NOMO-1 treated with dmso at 0.1 percent for 144 hours (cell line): ENCODE results near the gene SWI5.

ENCODE experiments used
- DNase-seq: peaks from one replicate; lab custom pipeline; 2025; ENCODE audit not compliant: unreplicated experiment; lab: John Stamatoyannopoulos, UW

SWI5 gene

DNA sequence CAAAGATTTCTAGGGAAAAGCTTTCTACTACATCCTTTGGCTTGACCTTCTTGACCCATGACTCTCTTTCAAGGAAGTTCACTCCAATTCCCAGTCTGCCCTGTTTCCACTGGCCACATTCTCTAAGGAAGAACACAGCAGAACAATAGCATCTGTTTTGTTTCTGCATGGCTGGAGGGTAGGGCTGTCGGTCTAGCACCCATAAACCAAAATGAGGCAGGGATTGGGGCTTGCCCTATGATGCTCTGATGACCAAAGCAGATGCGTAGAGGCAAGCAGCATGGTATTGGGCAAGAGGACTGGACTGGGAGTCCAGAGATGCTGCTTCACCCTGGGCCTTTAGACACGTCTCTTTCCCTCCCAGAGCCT is 24.4 kb upstream of the SWI5 start:
- no peak for DNase-seq

DNA sequence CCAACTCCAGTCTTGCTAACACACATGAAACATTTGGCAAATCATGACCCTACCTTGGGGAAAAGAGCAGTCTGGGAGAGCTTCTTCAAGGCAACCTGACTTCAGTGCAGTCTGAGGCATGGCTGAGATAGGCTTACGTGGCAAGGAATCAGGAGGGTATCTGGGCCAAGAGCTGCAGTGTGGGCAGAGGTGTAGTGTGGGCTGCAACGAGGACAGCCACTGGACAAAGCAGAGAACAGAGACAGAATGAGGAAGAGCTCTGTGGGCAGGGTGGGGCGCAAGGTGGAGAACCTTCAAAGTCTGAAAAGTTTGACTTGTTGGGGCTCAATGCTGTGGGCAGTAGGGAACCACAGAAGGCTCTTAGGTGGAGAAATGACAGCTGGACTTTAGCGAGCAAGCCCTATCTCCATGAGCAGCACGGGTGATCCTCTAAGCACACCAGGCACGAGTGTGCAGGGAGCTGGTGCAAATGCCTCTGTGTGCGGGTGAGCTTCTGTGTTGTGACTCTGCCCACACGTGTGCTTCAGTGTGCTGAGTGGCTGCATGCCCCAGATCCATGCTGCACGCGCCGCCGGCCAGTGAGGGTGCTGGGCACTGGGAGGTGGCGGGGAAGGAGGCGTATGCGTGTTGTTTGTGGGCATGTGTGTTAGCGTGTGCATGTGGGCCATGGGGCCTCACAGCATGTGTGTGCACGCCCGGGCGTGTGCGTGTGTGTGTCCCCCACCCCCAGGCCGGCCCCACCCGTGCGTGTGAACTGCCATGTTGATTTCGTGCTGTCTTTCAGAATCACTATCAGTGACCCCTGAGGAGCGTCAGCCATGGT is 23.5 kb upstream of the SWI5 start:
- no peak for DNase-seq

- DNase-seq, result no peak
These were observed 22.7 kb upstream of the SWI5 start for GRCh38 chr9:128253140-128253990.

GRCh38 chr9:128253991-128254346 is 22.1 kb upstream of the SWI5 start:
- DNase-seq, result no peak

DNA sequence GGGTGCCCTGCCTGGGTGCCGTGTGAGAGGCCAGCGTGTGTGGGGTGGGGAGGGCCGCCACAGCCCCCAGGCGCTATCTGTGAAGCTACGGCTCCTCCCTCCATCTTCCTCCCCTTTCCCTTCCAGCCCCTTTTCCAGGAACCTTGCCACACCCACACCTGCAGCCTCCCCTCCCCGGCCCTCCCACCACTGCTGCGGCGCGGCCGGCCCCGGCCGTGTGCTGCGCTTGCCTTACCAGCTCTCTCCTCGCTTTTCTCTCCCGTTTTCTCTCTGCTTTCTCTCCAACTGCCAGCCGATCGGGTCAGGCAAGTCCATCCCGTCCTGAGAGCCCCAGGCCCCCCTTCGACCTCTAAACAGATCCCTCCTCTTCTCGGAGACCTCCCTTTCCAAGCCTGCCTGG is 21.7 kb upstream of the SWI5 start:
- no peak for DNase-seq

DNA sequence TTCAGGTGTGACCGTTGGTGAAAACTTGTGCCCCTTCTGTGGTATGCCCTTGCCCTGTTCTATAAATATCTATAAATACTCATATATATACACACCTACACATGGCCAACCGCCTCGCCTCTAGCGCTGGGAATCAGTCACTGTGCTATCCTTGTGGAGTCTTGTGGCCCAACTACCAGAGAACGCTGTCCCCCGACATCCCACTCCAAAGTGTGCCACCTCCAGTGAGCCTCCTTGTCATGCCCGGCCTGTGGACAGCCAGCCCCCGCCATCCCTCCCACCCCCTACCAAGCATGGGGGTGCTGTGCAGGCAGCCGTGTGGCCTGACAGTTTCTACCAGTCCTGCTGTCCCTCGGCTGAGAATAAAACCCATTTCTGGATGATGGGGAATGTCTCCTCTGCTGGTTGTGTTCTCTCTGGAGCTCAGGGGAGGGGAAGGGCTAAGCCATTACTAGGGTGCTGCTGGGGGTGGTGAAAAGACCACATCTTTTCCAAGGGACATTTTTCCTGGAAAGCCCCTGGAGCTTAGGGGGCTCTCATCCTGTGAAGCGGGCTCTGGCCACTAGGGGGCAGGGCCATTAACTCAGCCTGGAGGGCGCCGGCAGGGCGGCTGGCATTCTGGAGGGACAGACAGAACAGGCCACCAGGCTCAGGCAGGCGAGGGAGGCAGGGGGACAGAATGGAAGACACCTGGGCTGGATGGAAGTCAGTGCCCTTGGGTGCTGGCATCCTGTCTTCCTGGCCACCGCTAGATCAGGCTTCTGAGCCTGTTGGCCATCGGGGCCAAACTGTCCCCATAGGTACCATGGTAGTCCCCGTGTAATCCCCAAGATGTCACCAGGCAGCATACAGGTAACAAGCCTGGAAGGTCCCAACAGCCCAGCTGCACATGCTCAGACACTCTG is 21.0 kb upstream of the SWI5 start:
- DNase-seq, result no peak

DNA sequence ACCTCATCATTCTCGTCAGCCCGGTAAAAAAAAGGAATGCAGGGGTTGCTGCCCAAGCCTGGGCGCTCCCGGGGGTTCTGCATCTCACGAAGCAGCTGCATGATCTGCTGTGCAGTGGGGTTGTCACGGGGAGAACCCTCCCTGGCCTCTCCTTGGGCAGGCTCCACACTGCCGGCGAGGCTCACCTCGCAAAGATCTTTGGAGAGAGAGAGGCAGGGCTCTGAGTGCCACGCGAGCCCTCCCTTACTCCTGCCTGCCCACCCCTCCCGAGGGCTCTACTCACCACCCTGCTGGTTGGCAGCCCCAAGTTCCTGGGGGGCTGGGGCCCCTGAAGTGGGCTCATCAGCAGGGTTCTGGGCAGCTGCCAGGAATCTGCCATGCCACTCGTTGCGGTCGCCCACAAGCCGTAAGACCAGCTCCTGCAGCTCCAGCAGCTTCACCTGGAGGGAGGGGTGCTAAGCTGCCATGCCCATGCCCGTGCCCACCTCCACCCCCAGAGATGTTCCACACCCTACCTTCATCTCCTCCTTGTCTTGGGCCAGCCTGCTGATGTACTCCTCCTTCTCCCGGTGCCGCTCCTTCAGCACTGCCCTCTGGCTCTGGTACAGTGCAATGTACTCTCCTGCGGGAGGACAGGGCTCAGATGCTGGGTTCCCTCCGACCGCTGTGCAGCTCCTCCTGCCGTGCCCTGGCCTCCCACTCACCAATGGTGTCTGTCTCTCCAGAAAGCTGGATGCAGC is 18.8 kb upstream of the SWI5 start:
- no peak for DNase-seq

GRCh38 chr9:128257907-128258306 is 18.2 kb upstream of the SWI5 start:
- no peak for DNase-seq

GRCh38 chr9:128258326-128258725 is 17.8 kb upstream of the SWI5 start:
- DNase-seq, result no peak

DNA sequence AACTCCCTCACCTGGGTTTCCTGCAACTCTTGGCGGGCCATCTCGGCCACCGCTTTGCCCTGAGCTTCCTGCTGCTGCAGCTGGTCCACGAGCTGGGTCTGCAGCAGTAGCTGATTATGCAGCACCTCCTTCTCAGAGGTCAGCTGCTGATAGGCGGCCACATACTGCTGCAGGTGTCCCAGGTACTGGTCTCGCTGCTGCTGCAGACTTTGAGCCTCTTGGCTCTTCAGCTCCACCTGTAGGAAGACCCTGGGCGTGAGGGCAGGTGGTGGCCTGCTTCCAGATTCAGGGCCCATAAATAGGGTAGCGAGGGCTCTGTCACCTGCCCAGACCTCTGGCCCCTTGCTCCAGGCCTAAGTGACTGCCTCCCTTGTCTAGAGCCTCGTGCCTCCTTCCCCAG is 16.9 kb upstream of the SWI5 start:
- no peak for DNase-seq

- no peak for DNase-seq
These were observed 15.7 kb upstream of the SWI5 start for GRCh38 chr9:128260340-128260739.

DNA sequence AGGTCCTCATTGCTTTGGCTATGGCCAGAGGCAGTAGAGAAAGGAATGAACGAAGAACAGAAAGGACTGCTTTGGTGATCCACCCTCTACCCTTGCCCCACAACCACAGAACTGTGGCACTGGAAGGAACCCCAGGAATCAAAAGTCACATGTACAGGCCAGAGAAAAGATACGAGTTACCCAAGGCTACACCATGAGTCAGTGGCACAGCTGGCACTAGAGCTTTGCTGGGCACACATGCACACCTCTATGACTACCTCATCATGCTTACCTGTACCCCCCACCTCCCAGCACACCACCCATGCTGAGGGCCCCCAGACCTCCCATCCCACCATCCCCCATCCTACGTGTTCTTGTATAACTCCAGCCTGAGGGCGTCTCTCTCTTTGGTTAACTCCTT is 13.4 kb upstream of the SWI5 start:
- no peak for DNase-seq

- DNase-seq, result no peak
These were observed 10.7 kb upstream of the SWI5 start for GRCh38 chr9:128265348-128265847.

DNA sequence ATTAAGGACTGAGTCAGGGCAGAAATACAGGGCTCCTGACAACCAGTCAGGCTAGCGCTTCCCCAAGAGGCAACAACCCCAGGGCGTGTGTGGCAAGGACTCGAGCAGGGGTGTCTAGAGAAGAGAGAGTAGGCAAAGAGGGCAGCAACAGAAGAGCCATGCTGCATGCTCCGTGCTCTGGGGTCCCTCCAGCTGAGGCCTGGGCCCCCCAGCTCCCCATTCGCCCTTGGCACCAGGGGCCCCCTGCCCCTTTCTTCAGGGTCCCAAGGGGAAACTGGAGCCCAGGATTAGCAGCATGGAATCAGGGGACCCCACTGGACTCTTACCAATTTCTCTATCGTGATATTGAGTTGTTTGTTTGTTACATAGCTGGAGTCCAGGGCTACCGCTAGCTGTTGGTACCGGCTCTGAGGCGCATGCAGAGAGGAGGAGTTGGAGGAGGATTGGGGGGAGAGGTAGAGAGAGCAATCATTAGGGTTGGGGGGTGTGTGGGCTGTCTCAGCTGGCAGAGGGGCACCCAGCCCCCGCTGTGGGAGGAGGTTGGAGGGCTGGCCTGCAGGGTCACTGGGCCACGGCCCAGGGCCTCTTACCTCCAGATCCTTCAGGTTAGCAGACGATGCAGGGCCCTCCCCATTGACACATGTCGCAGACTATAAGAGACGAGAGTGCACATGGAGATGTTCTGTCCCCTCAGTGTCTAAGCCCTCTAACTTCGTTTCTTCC is 9.0 kb upstream of the SWI5 start:
- DNase-seq, result no peak

- no peak for DNase-seq
These were observed 5.0 kb upstream of the SWI5 start for GRCh38 chr9:128271112-128271511.

- no peak for DNase-seq
These were observed 4.6 kb upstream of the SWI5 start for GRCh38 chr9:128271512-128271911.

GRCh38 chr9:128274245-128274644 is 1.8 kb upstream of the SWI5 start:
- DNase-seq, result no peak

DNA sequence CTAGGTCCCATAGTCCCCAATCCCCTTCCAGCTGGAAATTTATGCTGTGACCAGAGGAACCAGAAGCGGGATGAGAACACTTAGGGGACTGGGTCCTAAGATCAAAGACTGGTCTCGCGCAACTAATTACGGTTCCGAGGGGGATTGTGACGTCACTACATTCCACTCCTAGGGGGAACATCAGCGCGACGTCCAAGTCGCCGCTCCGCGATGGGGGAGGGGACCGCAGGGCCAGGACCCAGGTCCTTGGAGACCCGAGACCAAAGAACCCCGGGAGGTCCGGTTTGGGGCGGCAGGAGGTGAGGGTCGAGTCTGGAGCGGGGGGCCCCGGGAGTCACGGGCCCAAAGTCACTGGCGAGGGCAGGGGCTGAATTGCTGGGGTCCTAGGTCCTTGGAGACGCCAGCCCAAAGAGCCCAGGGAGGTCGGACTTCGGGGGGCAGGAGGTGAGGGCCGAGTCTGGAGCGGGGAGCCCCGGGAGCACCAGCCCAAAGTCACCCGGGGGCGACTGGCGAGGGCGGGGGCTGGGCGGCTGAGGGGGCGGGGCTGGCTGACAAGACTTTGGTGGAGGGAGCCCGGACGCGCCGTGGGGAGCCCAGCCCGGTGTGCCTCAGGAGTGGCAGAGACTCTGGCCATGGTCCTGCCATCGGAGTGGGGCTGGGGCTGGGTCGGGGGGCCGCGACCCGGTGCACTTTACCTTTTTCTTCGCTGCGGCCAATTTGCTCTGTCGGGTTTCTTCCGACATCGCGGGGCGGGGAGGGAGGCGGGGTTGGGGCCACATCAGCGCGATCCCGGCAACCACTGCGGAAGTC is 673 bp upstream of the SWI5 start, which contains the start of gene GOLGA2:
TSS of gene GOLGA2 (minus strand) at position 810 of the 810 bp plus-strand sequence. CDS start at position 779, 31 bp downstream.
- no peak for DNase-seq
